ENCODE results near the gene PCCA. TPM values are rescaled to one million over a fixed set of nuclear protein-coding genes. Genes with fewer than 3 reads are reported as not detected.

Gene PCCA
- total RNA-seq, 1 donor from 2014 or later, result 3.6 TPM

- Histone ChIP-seq H3K4me3 (no peak overlapping the region), H3K27me3 (no peaks in the 10 kb centered on the region)
- intact Hi-C loops (cut with DNase I), result loop anchor here (2.0 kb wide), 2 partner anchors 319 to 579 kb away; no protein-coding TSS in a partner anchor
These were observed 146.5 kb downstream of the PCCA start for GRCh38 chr13:100235311-100235901.

GRCh38 chr13:100240109-100240779 lies 151.4 kb downstream of the PCCA start:
- no peaks in the 10 kb centered on the region for H3K36me3 ChIP-seq
- TF ChIP-seq, protein P1, sequence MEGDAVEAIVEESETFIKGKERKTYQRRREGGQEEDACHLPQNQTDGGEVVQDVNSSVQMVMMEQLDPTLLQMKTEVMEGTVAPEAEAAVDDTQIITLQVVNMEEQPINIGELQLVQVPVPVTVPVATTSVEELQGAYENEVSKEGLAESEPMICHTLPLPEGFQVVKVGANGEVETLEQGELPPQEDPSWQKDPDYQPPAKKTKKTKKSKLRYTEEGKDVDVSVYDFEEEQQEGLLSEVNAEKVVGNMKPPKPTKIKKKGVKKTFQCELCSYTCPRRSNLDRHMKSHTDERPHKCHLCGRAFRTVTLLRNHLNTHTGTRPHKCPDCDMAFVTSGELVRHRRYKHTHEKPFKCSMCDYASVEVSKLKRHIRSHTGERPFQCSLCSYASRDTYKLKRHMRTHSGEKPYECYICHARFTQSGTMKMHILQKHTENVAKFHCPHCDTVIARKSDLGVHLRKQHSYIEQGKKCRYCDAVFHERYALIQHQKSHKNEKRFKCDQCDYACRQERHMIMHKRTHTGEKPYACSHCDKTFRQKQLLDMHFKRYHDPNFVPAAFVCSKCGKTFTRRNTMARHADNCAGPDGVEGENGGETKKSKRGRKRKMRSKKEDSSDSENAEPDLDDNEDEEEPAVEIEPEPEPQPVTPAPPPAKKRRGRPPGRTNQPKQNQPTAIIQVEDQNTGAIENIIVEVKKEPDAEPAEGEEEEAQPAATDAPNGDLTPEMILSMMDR (IDR thresholded peaks at IDR 0.05), result no peak
- no peak overlapping the region for H3K27ac ChIP-seq
- H3K9me3 ChIP-seq, result no peaks in the 10 kb centered on the region
- no peak overlapping the region for H3K4me3 ChIP-seq
- no peak for DNase-seq (ENCODE audit: low spot score in 2 of 2)
- intact Hi-C loops (cut with DNase I), result loop anchor here (10.0 kb wide), 1 partner anchor 155 kb away; the partner anchor contains the start of gene PCCA
- no peaks in the 10 kb centered on the region for H3K4me1 ChIP-seq
- H3K27me3 ChIP-seq, result no peaks in the 10 kb centered on the region

More at GRCh38 chr13:100235311-100235901, 146.5 kb downstream of the PCCA start:
- Histone ChIP-seq H3K27ac (no peak overlapping the region), H3K36me3 (no peaks in the 10 kb centered on the region), H3K4me1 (no peaks in the 10 kb centered on the region), H3K9me3 (no peaks in the 10 kb centered on the region)
- DNase-seq (ENCODE audit: low spot score in 2 of 2), result no peak
- TF ChIP-seq, protein P1 (IDR thresholded peaks at IDR 0.05), result peak in 2 of 3 experiments; percentile 42 to 55

GRCh38 chr13:100244431-100244830 lies 155.5 kb downstream of the PCCA start:
- H3K36me3 ChIP-seq, result no peaks in the 10 kb centered on the region
- no peak overlapping the region for H3K4me3 ChIP-seq
- H3K9me3 ChIP-seq, result peaks cover 4 to 17% of the 10 kb centered on the region in 2 donors
- H3K27me3 ChIP-seq, result no peaks in the 10 kb centered on the region
- intact Hi-C loops (cut with DNase I), result loop anchor here (10.0 kb wide), 1 partner anchor 160 kb away; the partner anchor contains the start of gene PCCA
- TF ChIP-seq, protein P1 (IDR thresholded peaks at IDR 0.05), result no peak
- no peak overlapping the region for H3K27ac ChIP-seq
- DNase-seq (ENCODE audit: low spot score in 2 of 2), result no peak
- H3K4me1 ChIP-seq, result no peaks in the 10 kb centered on the region

DNA sequence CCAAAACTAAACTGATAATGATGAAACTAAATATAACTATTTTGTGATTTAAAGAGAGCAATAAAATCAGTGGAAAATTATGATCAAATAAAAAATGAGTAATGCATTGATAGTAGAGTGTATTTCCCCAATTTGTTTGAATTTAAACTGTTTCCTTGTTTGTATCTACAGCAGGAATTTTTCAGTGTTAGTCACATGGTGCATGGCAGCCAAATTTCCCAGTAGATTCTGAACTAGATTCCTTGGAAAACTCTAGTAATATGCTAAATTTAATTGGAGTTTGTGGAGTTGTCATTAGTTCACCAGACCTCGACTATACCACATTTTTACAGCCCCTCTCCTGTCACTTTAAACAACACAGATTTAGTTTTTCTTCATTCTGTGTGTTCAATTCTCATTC lies 156.2 kb downstream of the PCCA start:
- H3K27ac ChIP-seq, result no peak overlapping the region
- H3K4me1 ChIP-seq, result no peaks in the 10 kb centered on the region
- TF ChIP-seq, protein P1 (IDR thresholded peaks at IDR 0.05), result no peak
- no peak for DNase-seq (ENCODE audit: low spot score in 2 of 2)
- H3K36me3 ChIP-seq, result no peaks in the 10 kb centered on the region
- intact Hi-C loops (cut with DNase I), result loop anchor here (10.0 kb wide), 1 partner anchor 160 kb away; the partner anchor contains the start of gene PCCA
- H3K4me3 ChIP-seq, result no peak overlapping the region
- H3K9me3 ChIP-seq, result peaks cover 4 to 17% of the 10 kb centered on the region in 2 donors
- no peaks in the 10 kb centered on the region for H3K27me3 ChIP-seq

GRCh38 chr13:100247937-100248336 lies 159.0 kb downstream of the PCCA start:
- TF ChIP-seq, protein P1 (IDR thresholded peaks at IDR 0.05), result no peak
- no peaks in the 10 kb centered on the region for H3K4me1 ChIP-seq
- intact Hi-C loops (cut with DNase I), result loop anchor here (10.0 kb wide), 1 partner anchor 163 kb away; the partner anchor contains the start of gene PCCA
- no peak overlapping the region for H3K4me3 ChIP-seq
- no peaks in the 10 kb centered on the region for H3K27me3 ChIP-seq
- H3K27ac ChIP-seq, result no peak overlapping the region
- H3K9me3 ChIP-seq, result peaks cover 4 to 17% of the 10 kb centered on the region in 2 donors
- DNase-seq (ENCODE audit: low spot score in 2 of 2), result no peak
- H3K36me3 ChIP-seq, result no peaks in the 10 kb centered on the region
